Measurements from ENCODE around the gene RAB10. TPM values are rescaled to one million over a fixed set of nuclear protein-coding genes. Genes with fewer than 3 reads are reported as not detected.
A peak's percentile ranks its signal among the peaks of the same experiment; 100 is the strongest.
"Not testable (repeated sequence)": the region's sequence is repeated elsewhere in the genome, so short reads cannot be mapped to it uniquely, and the experiment has no call there.

The RAB10 gene
- total RNA-seq, 1 experiment from 2014 or later = 167 TPM

- H3K27me3 ChIP-seq (ENCODE audit: insufficient read depth, low read length); H3K9me2 ChIP-seq (ENCODE audit: insufficient read depth); ATAC-seq; H3K36me3 ChIP-seq (ENCODE audit: control insufficient read depth in 1 of 2, insufficient read depth in 2 of 2, low read length in 2 of 2); H3K79me2 ChIP-seq (ENCODE audit: insufficient read depth, low read length); DNase-seq (ENCODE audit: low read depth, low spot score); BruUV-seq (replicated peaks); H3K9me3 ChIP-seq (ENCODE audit: control insufficient read depth in 1 of 2, insufficient read depth in 1 of 2, low read depth in 1 of 2, low read length in 2 of 2); RAD21 ChIA-PET (ENCODE audit: low non-redundant PET in 1 of 2, low total read pairs in 2 of 2, uncharacterized antibody in 2 of 2, unreplicated experiment in 2 of 2); H3K9ac ChIP-seq (ENCODE audit: low read length); intact Hi-C loops (cut with micrococcal nuclease); H3K27ac ChIP-seq (ENCODE audit: low read depth, low read length); H3K4me3 ChIP-seq (replicated peaks in 1 of 2; ENCODE audit: low read depth in 1 of 2, low read length in 2 of 2); H2AFZ ChIP-seq (ENCODE audit: low read depth, low read length, poor library complexity, severe bottlenecking); H4K20me1 ChIP-seq (ENCODE audit: insufficient read depth): not testable (repeated sequence)
- Histone ChIP-seq H3K4me1 (ENCODE audit: control insufficient read depth in 1 of 2, insufficient read depth in 2 of 2, low read length in 2 of 2) (peaks cover 20 to 55% of the 10 kb centered on the region in 2 experiments), H3K4me2 (ENCODE audit: low read length) (peak overlapping the region; percentile 28; the same call in 1 of the 2 replicates)
- ChIA-PET POLR2A (interaction anchor here (0.6 to 1.8 kb wide), 4 partner anchors 9 to 35 kb away, joined by 3 to 7 read pairs (median 4); partner anchors contain the start of gene RAB10), CTCF (interaction anchor here (1.0 kb wide), 1 partner anchor 10 kb away, joined by 3 read pairs; no protein-coding TSS in a partner anchor)
Observed at GRCh38 chr2:25998816-25999383, 35.0 kb upstream of the RAB10 start.

- ATAC-seq; H3K9me2 ChIP-seq (ENCODE audit: insufficient read depth); H3K9me3 ChIP-seq (ENCODE audit: control insufficient read depth in 1 of 2, insufficient read depth in 1 of 2, low read depth in 1 of 2, low read length in 2 of 2); H3K9ac ChIP-seq (ENCODE audit: low read length); H3K36me3 ChIP-seq (ENCODE audit: control insufficient read depth in 1 of 2, insufficient read depth in 2 of 2, low read length in 2 of 2); H3K27me3 ChIP-seq (ENCODE audit: insufficient read depth, low read length); H3K79me2 ChIP-seq (ENCODE audit: insufficient read depth, low read length); H3K4me3 ChIP-seq (replicated peaks in 1 of 2; ENCODE audit: low read depth in 1 of 2, low read length in 2 of 2); intact Hi-C loops (cut with micrococcal nuclease); RAD21 ChIA-PET (ENCODE audit: low non-redundant PET in 1 of 2, low total read pairs in 2 of 2, uncharacterized antibody in 2 of 2, unreplicated experiment in 2 of 2); H3K27ac ChIP-seq (ENCODE audit: low read depth, low read length); H2AFZ ChIP-seq (ENCODE audit: low read depth, low read length, poor library complexity, severe bottlenecking); BruUV-seq (replicated peaks); H4K20me1 ChIP-seq (ENCODE audit: insufficient read depth); DNase-seq (ENCODE audit: low read depth, low spot score): not testable (repeated sequence)
- peak; percentile 73 for TF ChIP-seq CEBPB (IDR thresholded peaks at IDR 0.05; ENCODE audit: low read depth)
- POLR2A ChIA-PET = interaction anchor here (1.5 kb wide), 1 partner anchor 13 kb away, joined by 4 read pairs; no protein-coding TSS in a partner anchor
- H3K4me2 ChIP-seq (ENCODE audit: low read length) = peak overlapping the region; percentile 28; the same call in 1 of the 2 replicates
- CTCF ChIA-PET = interaction anchor here (1.5 kb wide), 1 partner anchor 8 kb away, joined by 6 read pairs; no protein-coding TSS in a partner anchor
- H3K4me1 ChIP-seq (ENCODE audit: control insufficient read depth in 1 of 2, insufficient read depth in 2 of 2, low read length in 2 of 2) = peaks cover 20 to 55% of the 10 kb centered on the region in 2 experiments
Observed at GRCh38 chr2:25999406-25999805, 34.5 kb upstream of the RAB10 start.

Data from HCT116 (cell line).